HepG2 (cell line): ENCODE data around the gene PRKCE. TPM values are rescaled to one million over a fixed set of nuclear protein-coding genes. Genes with fewer than 3 reads are reported as not detected.

Source experiments
- ATAC-seq: fragments of 200-7000 bp; cut with Tn5 transposase; 3 replicates; pipeline ENCODE4 v1.9.1; 2020; ENCODE audit warnings: mild to moderate bottlenecking, moderate library complexity
- BruUV-seq: library from RNA; stranded (reverse); fragments of 400-500 nt; replicated peaks from 2 replicates; lab custom pipeline; 2021; lab: Mats Ljungman, UMichigan
- CTCF ChIA-PET: fragments of 300-600 bp; formaldehyde crosslinking; extraction: SDS; loops from one replicate; lab custom pipeline; 2021; ENCODE audit warnings: low total read pairs, inconsistent platforms, low intra/inter-chr PET ratio; lab: Yijun Ruan, JAX
- POLR2A ChIA-PET: fragments of 350-600 bp; sonication (Branson Sonifier 250); formaldehyde crosslinking; loops from one replicate; lab custom pipeline; 2020; ENCODE audit warnings: antibody characterized with exemption, inconsistent platforms; lab: Yijun Ruan, JAX
- DNase-seq: peaks from one replicate; pipeline ENCODE4 v3.0.0-alpha.2; 2015; ENCODE audit warnings: low spot score
- FAIRE-seq: peaks from 3 replicates; lab custom pipeline; 2011; peaks lifted over from hg19 to GRCh38; lab: Jason Lieb, UNC
- H2AFZ ChIP-seq: one replicate; pipeline ENCODE4 v1.6.1; 2011; ENCODE audit warnings: low read length, inconsistent platforms
- H3K27ac ChIP-seq: fragments of 300-600 bp; 3 replicates; pipeline ENCODE4 v1.8.0; 2011; ENCODE audit warnings: mixed run types, mild to moderate bottlenecking, mixed read lengths, low read length, inconsistent platforms; ENCODE audit not compliant: insufficient read depth; ENCODE audit errors: extremely low read length
- H3K27me3 ChIP-seq, 2 experiments: fragments of 200-600 bp in 1 of 2; 2 replicates in 1 of 2; 3 replicates in 1 of 2; pipeline versions ENCODE4 v1.6.0 to v1.8.0; 2011; ENCODE audit warnings: low read length in 2 of 2, mild to moderate bottlenecking in 2 of 2, moderate library complexity in 2 of 2, inconsistent platforms in 1 of 2; ENCODE audit not compliant: insufficient read depth in 2 of 2, control insufficient read depth in 1 of 2
- H3K36me3 ChIP-seq, 2 experiments: fragments of 200-600 bp in 1 of 2; replicated peaks in 1 of 2; 2 replicates in 1 of 2; 3 replicates in 1 of 2; pipeline versions ENCODE4 v1.5.1 to v1.8.0; 2011; ENCODE audit warnings: low read length in 2 of 2, inconsistent platforms in 1 of 2; ENCODE audit not compliant: insufficient read depth in 2 of 2, control insufficient read depth in 1 of 2
- H3K4me1 ChIP-seq: 2 replicates; pipeline ENCODE4 v1.5.1; 2012; ENCODE audit warnings: low read length, inconsistent platforms; ENCODE audit not compliant: insufficient read depth
- H3K4me2 ChIP-seq: 2 replicates; pipeline ENCODE4 v1.6.0; 2011; ENCODE audit warnings: low read depth, low read length, inconsistent platforms
- H3K4me3 ChIP-seq, 3 experiments: fragments of 200-600 bp in 1 of 3; sonication (generic), shearing (Covaris generic) in 1 of 3; replicated peaks in 1 of 3; 2 replicates each; pipeline ENCODE4 v1.5.1; 2011 to 2016; ENCODE audit warnings: low read length in 3 of 3, inconsistent platforms in 2 of 3, low read depth in 2 of 3, mild to moderate bottlenecking in 2 of 3, control low read depth in 1 of 3, mixed read lengths in 1 of 3; ENCODE audit not compliant: insufficient read depth in 1 of 3
- H3K79me2 ChIP-seq: one replicate; pipeline ENCODE4 v1.6.1; 2011; ENCODE audit warnings: low read length, inconsistent platforms; ENCODE audit not compliant: insufficient read depth
- H3K9ac ChIP-seq: 2 replicates; pipeline ENCODE4 v1.6.0; 2011; ENCODE audit warnings: mild to moderate bottlenecking, low read depth, low read length, inconsistent platforms; ENCODE audit not compliant: insufficient read depth
- H3K9me3 ChIP-seq: 2 replicates; pipeline ENCODE4 v1.5.1; 2012; ENCODE audit warnings: mild to moderate bottlenecking, low read length
- H4K20me1 ChIP-seq: 2 replicates; pipeline ENCODE4 v1.6.0; 2011; ENCODE audit warnings: inconsistent platforms, mild to moderate bottlenecking, low read length, moderate library complexity; ENCODE audit not compliant: insufficient read depth
- ASH2L ChIP-seq: fragments of 300-600, 200-600 bp; sonication (generic); IDR thresholded peaks from 2 replicates; pipeline ENCODE4 v1.7.0; 2017; ENCODE audit warnings: low read depth, mild to moderate bottlenecking, moderate library complexity, mixed read lengths, low read length; ENCODE audit not compliant: insufficient read length
- CEBPZ ChIP-seq: IDR thresholded peaks from 2 replicates; pipeline ENCODE4 v1.6.1; 2012; ENCODE audit warnings: low read length, improper control_type of control experiment
- CENPT ChIP-seq: sonication (generic); formaldehyde crosslinking; IDR thresholded peaks from 2 replicates; pipeline ENCODE4 v1.8.0; 2022; ENCODE audit warnings: low read depth, mild to moderate bottlenecking, moderate library complexity, missing genetic modification reagents
- JUNB ChIP-seq: sonication (generic); formaldehyde crosslinking; IDR thresholded peaks from 2 replicates; pipeline ENCODE4 v1.8.0; 2022; ENCODE audit warnings: missing genetic modification reagents, mild to moderate bottlenecking, borderline replicate concordance
- NR3C1 ChIP-seq: sonication (generic); formaldehyde crosslinking; IDR thresholded peaks from 2 replicates; pipeline ENCODE4 v1.4.0; 2020; ENCODE audit warnings: missing genetic modification reagents
- RFX1 ChIP-seq: fragments of 450-650 bp; IDR thresholded peaks from 2 replicates; pipeline ENCODE4 v1.6.1; 2017
- SAP130 ChIP-seq: IDR thresholded peaks from 2 replicates; pipeline ENCODE4 v1.6.1; 2016; ENCODE audit warnings: low read depth
- ZFAT ChIP-seq: sonication (generic); formaldehyde crosslinking; conservative IDR thresholded peaks from 2 replicates; pipeline ENCODE4 v1.8.1; 2023; ENCODE audit warnings: missing genetic modification reagents, inconsistent platforms
- ZFP36L1 ChIP-seq: sonication (generic); formaldehyde crosslinking; IDR thresholded peaks from 2 replicates; pipeline ENCODE4 v1.8.0; 2022; ENCODE audit warnings: mild to moderate bottlenecking, missing genetic modification reagents, moderate library complexity
- ZFP37 ChIP-seq: sonication (generic); formaldehyde crosslinking; IDR thresholded peaks from 2 replicates; pipeline ENCODE4 v1.4.0; 2020; ENCODE audit warnings: missing genetic modification reagents, borderline replicate concordance
- ZNF530 ChIP-seq: sonication (generic); formaldehyde crosslinking; IDR thresholded peaks from 2 replicates; pipeline ENCODE4 v1.5.0; 2020; ENCODE audit warnings: low read depth, mild to moderate bottlenecking, missing genetic modification reagents
- WGBS: methylation state at CpG from one replicate; pipeline ENCODE4 v1.1.6; 2017; ENCODE audit warnings: low lambda C conversion rate; 5-methylcytosine and 5-hydroxymethylcytosine counted together
- in situ Hi-C: cut with HindIII; loops from 2 replicates; pipeline ENCODE4 v1.10.0; 2017; ENCODE audit warnings: low pct_unique_long_range_greater_than_20kb; ENCODE audit not compliant: extremely low pct_ligation_motif_present
- intact Hi-C: fragments of 100-400 bp; cut with micrococcal nuclease; formaldehyde crosslinking; loops from one replicate; pipeline ENCODE4 v1.10.0; 2022; ENCODE audit not compliant: unreplicated experiment
- polyA plus RNA-seq, 8 experiments: library from polyadenylated mRNA; depleted of rRNA in 3 of 8; stranded (reverse) in 7 of 8; unstranded in 1 of 8; fragments of >200 nt; fragmentation: Illumina TruSeq in 4 of 8; extraction: Trizol in 4 of 8; gene quantifications; 2 replicates each; pipeline versions ENCODE4 v1.2.1 to v1.2.3, GENCODE V29; 2011 to 2016; ENCODE audit warnings: low read depth in 4 of 8, missing spikeins in 1 of 8, mixed read lengths in 1 of 8; ENCODE audit not compliant: insufficient read depth in 1 of 8
- total RNA-seq, 5 experiments: library from RNA; depleted of rRNA; stranded (reverse); fragments of >200 nt; fragmentation: Illumina TruSeq; extraction: Trizol; gene quantifications; 2 replicates each; pipeline ENCODE4 v1.2.3, GENCODE V29; 2016; ENCODE audit warnings: low read depth in 1 of 5
- TF ChIP-seq, protein P1 (sequence below): sonication (generic); formaldehyde crosslinking; IDR thresholded peaks from 2 replicates; pipeline ENCODE4 v1.4.0; 2020; ENCODE audit warnings: missing genetic modification reagents
- TF ChIP-seq, protein P2 (sequence below): sonication (generic); formaldehyde crosslinking; IDR thresholded peaks from 2 replicates; pipeline ENCODE4 v1.4.0; 2020; ENCODE audit warnings: missing genetic modification reagents
- TF ChIP-seq, protein P3 (sequence below): IDR thresholded peaks from 2 replicates; pipeline ENCODE4 v1.6.1; 2016
- TF ChIP-seq, protein P4 (sequence below): sonication (generic); formaldehyde crosslinking; IDR thresholded peaks from 2 replicates; pipeline ENCODE4 v1.4.0; 2020; ENCODE audit warnings: mild to moderate bottlenecking, missing genetic modification reagents

Gene PRKCE
- total and polyA plus RNA-seq, 2 of the 13 experiments (the other 11 are each of a cell fraction or from before 2014, with no cell fraction given), result 1.0 to 3.9 TPM

GRCh38 chr2:45883603-45884000 is 232.1 kb downstream of the PRKCE start:
- Histone ChIP-seq H3K9ac (no peak overlapping the region), H3K4me2 (no peak overlapping the region), H3K4me1 (no peaks in the 10 kb centered on the region), H3K9me3 (no peaks in the 10 kb centered on the region), H3K79me2 (no peaks in the 10 kb centered on the region), H4K20me1 (no peaks in the 10 kb centered on the region)
- BruUV-seq, result no TSS peak
- CTCF ChIA-PET, result no interaction called here
- no peak for FAIRE-seq
- in situ Hi-C loops, result no loop called here
- no peak for TF ChIP-seq RFX1
- TF ChIP-seq ZFP37 (CRISPR knock-in tag), result no peak
- no peak for TF ChIP-seq ZFAT (CRISPR knock-in tag)
- no peak for TF ChIP-seq CEBPZ
- TF ChIP-seq, protein P1, sequence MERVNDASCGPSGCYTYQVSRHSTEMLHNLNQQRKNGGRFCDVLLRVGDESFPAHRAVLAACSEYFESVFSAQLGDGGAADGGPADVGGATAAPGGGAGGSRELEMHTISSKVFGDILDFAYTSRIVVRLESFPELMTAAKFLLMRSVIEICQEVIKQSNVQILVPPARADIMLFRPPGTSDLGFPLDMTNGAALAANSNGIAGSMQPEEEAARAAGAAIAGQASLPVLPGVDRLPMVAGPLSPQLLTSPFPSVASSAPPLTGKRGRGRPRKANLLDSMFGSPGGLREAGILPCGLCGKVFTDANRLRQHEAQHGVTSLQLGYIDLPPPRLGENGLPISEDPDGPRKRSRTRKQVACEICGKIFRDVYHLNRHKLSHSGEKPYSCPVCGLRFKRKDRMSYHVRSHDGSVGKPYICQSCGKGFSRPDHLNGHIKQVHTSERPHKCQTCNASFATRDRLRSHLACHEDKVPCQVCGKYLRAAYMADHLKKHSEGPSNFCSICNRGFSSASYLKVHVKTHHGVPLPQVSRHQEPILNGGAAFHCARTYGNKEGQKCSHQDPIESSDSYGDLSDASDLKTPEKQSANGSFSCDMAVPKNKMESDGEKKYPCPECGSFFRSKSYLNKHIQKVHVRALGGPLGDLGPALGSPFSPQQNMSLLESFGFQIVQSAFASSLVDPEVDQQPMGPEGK (CRISPR knock-in tag), result no peak
- TF ChIP-seq, protein P2, sequence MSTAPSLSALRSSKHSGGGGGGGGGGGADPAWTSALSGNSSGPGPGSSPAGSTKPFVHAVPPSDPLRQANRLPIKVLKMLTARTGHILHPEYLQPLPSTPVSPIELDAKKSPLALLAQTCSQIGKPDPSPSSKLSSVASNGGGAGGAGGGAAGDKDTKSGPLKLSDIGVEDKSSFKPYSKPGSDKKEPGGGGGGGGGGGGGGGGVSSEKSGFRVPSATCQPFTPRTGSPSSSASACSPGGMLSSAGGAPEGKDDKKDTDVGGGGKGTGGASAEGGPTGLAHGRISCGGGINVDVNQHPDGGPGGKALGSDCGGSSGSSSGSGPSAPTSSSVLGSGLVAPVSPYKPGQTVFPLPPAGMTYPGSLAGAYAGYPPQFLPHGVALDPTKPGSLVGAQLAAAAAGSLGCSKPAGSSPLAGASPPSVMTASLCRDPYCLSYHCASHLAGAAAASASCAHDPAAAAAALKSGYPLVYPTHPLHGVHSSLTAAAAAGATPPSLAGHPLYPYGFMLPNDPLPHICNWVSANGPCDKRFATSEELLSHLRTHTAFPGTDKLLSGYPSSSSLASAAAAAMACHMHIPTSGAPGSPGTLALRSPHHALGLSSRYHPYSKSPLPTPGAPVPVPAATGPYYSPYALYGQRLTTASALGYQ (CRISPR knock-in tag), result no peak
- TF ChIP-seq ASH2L, result no peak
- no peak for TF ChIP-seq ZFP36L1 (CRISPR knock-in tag)
- TF ChIP-seq NR3C1 (CRISPR knock-in tag), result no peak
- TF ChIP-seq, protein P3, sequence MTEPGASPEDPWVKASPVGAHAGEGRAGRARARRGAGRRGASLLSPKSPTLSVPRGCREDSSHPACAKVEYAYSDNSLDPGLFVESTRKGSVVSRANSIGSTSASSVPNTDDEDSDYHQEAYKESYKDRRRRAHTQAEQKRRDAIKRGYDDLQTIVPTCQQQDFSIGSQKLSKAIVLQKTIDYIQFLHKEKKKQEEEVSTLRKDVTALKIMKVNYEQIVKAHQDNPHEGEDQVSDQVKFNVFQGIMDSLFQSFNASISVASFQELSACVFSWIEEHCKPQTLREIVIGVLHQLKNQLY (CRISPR knock-in tag), result no peak
- no peak for TF ChIP-seq SAP130 (CRISPR knock-in tag)
- TF ChIP-seq, protein P4, sequence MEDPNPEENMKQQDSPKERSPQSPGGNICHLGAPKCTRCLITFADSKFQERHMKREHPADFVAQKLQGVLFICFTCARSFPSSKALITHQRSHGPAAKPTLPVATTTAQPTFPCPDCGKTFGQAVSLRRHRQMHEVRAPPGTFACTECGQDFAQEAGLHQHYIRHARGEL (CRISPR knock-in tag), result no peak
- TF ChIP-seq ZNF530, result no peak
- TF ChIP-seq CENPT (CRISPR knock-in tag), result no peak
- TF ChIP-seq JUNB (CRISPR knock-in tag), result no peak
- TF ChIP-seq, all 625 proteins: peak for 0
- no peak overlapping the region for H2AFZ ChIP-seq
- no peaks in the 10 kb centered on the region for H3K36me3 ChIP-seq
- H3K27ac ChIP-seq, result no peak overlapping the region
- H3K4me3 ChIP-seq, result no peak overlapping the region
- H3K27me3 ChIP-seq, result no peaks in the 10 kb centered on the region
- intact Hi-C loops, result no loop called here
- POLR2A ChIA-PET, result no interaction called here
- 59% methylated on average over 3 of the region's 3 CpGs for WGBS
- ATAC-seq (no peak), DNase-seq (no peak)
